ENCODE results near the gene IL12RB2.

IL12RB2 gene

GRCh38 chr1:67368046-67368514 is 60.4 kb downstream of the IL12RB2 start:
- in situ Hi-C loops (cut with HindIII; ENCODE audit: low sequenced_read_pairs): no loop called here
- TF ChIP-seq CTCF (IDR thresholded peaks at IDR 0.05; ENCODE audit: low read depth, low read length): no peak
- no peak for DNase-seq (ENCODE audit: low read depth, low spot score)
- no peak overlapping the region for H3K4me3 ChIP-seq (ENCODE audit: low read depth, low read length)

- in situ Hi-C loops (cut with HindIII; ENCODE audit: low sequenced_read_pairs): no loop called here
- no peak for TF ChIP-seq CTCF (IDR thresholded peaks at IDR 0.05; ENCODE audit: low read depth, low read length)
- no peak overlapping the region for H3K4me3 ChIP-seq (ENCODE audit: low read depth, low read length)
- DNase-seq (ENCODE audit: low read depth, low spot score): no peak
Observed at GRCh38 chr1:67371043-67371442, 63.4 kb downstream of the IL12RB2 start.

- in situ Hi-C loops (cut with HindIII; ENCODE audit: low sequenced_read_pairs): no loop called here
- no peak for TF ChIP-seq CTCF (IDR thresholded peaks at IDR 0.05; ENCODE audit: low read depth, low read length)
- no peak for DNase-seq (ENCODE audit: low read depth, low spot score)
- H3K4me3 ChIP-seq (ENCODE audit: low read depth, low read length): no peak overlapping the region
Observed at GRCh38 chr1:67371681-67372080, 64.0 kb downstream of the IL12RB2 start.

GRCh38 chr1:67372136-67372535 is 64.5 kb downstream of the IL12RB2 start:
- H3K4me3 ChIP-seq (ENCODE audit: low read depth, low read length): no peak overlapping the region
- in situ Hi-C loops (cut with HindIII; ENCODE audit: low sequenced_read_pairs): no loop called here
- DNase-seq (ENCODE audit: low read depth, low spot score): peak; percentile 36
- no peak for TF ChIP-seq CTCF (IDR thresholded peaks at IDR 0.05; ENCODE audit: low read depth, low read length)

GRCh38 chr1:67372898-67373297 is 65.2 kb downstream of the IL12RB2 start:
- in situ Hi-C loops (cut with HindIII; ENCODE audit: low sequenced_read_pairs): no loop called here
- no peak for TF ChIP-seq CTCF (IDR thresholded peaks at IDR 0.05; ENCODE audit: low read depth, low read length)
- no peak for DNase-seq (ENCODE audit: low read depth, low spot score)
- no peak overlapping the region for H3K4me3 ChIP-seq (ENCODE audit: low read depth, low read length)

- TF ChIP-seq CTCF (IDR thresholded peaks at IDR 0.05; ENCODE audit: low read depth, low read length): no peak
- in situ Hi-C loops (cut with HindIII; ENCODE audit: low sequenced_read_pairs): no loop called here
- DNase-seq (ENCODE audit: low read depth, low spot score): no peak
- H3K4me3 ChIP-seq (ENCODE audit: low read depth, low read length): no peak overlapping the region
Observed at GRCh38 chr1:67376381-67376780, 68.7 kb downstream of the IL12RB2 start.

GRCh38 chr1:67377253-67377652 is 69.6 kb downstream of the IL12RB2 start:
- no peak for TF ChIP-seq CTCF (IDR thresholded peaks at IDR 0.05; ENCODE audit: low read depth, low read length)
- DNase-seq (ENCODE audit: low read depth, low spot score): no peak
- no peak overlapping the region for H3K4me3 ChIP-seq (ENCODE audit: low read depth, low read length)
- in situ Hi-C loops (cut with HindIII; ENCODE audit: low sequenced_read_pairs): no loop called here

All from astrocyte of the spinal cord (primary cell).